HG02938 (cell line): ENCODE results near the gene OR2L8.
A peak's percentile ranks its signal among the peaks of the same experiment; 100 is the strongest.

ENCODE experiments used
- ATAC-seq: cut with Tn5 transposase; IDR thresholded peaks from one replicate; pipeline ENCODE4 v1.9.1; 2021; ENCODE audit warnings: mild to moderate bottlenecking, moderate library complexity; ENCODE audit not compliant: unreplicated experiment

OR2L8 gene

DNA sequence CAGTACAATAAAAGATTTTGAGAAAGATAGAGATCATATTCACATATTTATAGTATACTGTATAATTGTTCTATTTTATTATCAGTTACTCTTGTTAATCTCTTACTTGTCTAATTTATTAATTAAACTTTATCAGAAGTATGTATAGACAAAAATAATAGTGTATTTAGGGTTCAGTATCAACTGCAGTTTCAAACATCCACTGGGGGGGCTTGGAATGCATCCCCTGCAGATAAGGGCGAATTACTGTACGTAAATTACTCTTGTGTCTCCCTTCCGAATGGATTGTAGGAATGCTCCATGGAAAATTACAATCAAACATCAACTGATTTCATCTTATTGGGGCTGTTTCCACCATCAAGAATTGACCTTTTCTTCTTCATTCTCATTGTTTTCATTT is at the start of gene OR2L8:
Gene OR2L8 (plus strand): TSS at position 301 of the 400 bp plus-strand sequence. CDS start 0 bp downstream, at position 301.
- ATAC-seq, result no peak

DNA sequence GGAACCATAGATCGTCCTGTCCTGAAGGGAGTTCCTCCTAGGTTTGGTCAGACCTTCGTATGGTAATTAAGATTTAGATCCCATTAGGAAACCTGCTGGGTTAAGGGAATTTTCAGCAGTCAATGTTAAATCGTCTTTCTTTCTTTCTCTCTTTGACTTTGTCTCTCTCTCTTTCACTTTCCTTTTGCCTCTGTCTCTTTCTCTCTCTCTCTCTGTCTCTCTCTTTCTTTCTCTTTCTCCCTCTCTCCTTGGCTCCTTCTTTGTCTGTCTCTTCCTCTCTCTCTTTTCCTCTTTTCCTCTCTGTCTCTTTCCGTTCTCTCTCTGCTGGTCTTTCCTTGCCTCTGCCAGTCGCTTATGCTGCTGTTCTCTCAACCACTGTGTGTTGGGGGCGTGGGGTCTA is 44.5 kb upstream of the OR2L8 start:
- no peak for ATAC-seq

GRCh38 chr1:247905181-247905580 is 43.5 kb upstream of the OR2L8 start:
- no peak for ATAC-seq

- no peak for ATAC-seq
These were observed 42.7 kb upstream of the OR2L8 start for GRCh38 chr1:247905910-247906503.

GRCh38 chr1:247906504-247907047 is 42.1 kb upstream of the OR2L8 start:
- no peak for ATAC-seq

- no peak for ATAC-seq
These were observed 39.9 kb upstream of the OR2L8 start for GRCh38 chr1:247908766-247909165.

- ATAC-seq, result no peak
These were observed 34.9 kb upstream of the OR2L8 start for GRCh38 chr1:247913786-247914185.

GRCh38 chr1:247914941-247915662 is 33.6 kb upstream of the OR2L8 start:
- ATAC-seq, result no peak

- ATAC-seq, result no peak
These were observed 28.7 kb upstream of the OR2L8 start, which contains the start of gene OR2T8 for GRCh38 chr1:247919952-247920351. TSS of gene OR2T8 (plus strand) at chr1:247920252. CDS start at chr1:247921018, 766 bp downstream.

DNA sequence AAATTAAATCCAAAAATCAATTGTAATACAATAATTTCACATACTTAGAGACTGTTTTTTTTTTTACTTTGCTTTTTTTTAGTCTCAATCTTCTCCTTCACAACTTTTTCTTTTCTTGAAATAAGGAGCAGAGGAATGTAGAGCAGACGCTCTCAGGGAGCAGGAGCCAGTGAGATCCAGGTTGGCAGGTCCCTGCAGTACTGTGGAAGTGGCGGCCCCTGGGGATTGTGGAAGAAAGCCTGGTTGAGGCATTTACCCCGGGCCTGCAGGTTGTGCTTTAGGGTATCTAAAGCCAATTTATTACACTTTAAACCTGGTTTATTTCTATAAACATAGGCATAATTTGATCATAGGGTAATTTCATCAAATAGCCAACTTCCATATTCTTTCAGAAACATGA is 24.7 kb upstream of the OR2L8 start:
- ATAC-seq, result no peak

- no peak for ATAC-seq
These were observed 23.8 kb upstream of the OR2L8 start, which contains the start of gene OR2AJ1 for GRCh38 chr1:247924868-247925267. TSS of gene OR2AJ1 (plus strand) at chr1:247924889. CDS start at chr1:247933769, 8,880 bp downstream.

DNA sequence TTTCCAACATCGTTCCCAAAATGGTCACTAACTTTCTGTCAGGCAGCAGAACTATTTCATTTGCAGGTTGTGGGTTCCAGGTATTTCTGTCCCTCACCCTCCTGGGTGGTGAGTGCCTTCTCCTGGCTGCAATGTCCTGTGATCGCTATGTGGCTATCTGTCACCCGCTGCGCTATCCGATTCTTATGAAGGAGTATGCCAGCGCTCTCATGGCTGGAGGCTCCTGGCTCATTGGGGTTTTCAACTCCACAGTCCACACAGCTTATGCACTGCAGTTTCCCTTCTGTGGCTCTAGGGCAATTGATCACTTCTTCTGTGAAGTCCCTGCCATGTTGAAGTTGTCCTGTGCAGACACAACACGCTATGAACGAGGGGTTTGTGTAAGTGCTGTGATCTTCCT is 14.7 kb upstream of the OR2L8 start:
- no peak for ATAC-seq

DNA sequence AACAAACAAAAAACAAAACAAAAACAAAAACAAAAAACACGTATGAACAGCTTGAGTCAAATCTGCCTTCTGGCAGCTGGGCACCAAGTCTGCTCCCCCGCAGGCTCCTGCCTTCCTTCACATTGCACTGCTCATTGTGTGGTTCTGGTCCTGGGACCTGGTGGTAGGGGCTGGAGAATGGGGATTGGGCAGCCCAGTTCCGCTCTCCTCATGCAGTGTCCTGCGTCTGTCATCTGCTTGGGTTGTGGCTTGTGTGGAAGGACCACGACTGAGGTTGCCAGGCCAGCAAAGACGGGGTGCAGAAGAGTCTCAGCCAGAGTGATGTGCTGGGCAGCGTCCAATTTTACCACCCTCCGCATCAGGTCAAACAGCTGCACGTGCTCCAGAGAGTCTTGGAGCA is 12.9 kb upstream of the OR2L8 start:
- ATAC-seq, result no peak

GRCh38 chr1:247936415-247936814 is 12.2 kb upstream of the OR2L8 start:
- no peak for ATAC-seq

DNA sequence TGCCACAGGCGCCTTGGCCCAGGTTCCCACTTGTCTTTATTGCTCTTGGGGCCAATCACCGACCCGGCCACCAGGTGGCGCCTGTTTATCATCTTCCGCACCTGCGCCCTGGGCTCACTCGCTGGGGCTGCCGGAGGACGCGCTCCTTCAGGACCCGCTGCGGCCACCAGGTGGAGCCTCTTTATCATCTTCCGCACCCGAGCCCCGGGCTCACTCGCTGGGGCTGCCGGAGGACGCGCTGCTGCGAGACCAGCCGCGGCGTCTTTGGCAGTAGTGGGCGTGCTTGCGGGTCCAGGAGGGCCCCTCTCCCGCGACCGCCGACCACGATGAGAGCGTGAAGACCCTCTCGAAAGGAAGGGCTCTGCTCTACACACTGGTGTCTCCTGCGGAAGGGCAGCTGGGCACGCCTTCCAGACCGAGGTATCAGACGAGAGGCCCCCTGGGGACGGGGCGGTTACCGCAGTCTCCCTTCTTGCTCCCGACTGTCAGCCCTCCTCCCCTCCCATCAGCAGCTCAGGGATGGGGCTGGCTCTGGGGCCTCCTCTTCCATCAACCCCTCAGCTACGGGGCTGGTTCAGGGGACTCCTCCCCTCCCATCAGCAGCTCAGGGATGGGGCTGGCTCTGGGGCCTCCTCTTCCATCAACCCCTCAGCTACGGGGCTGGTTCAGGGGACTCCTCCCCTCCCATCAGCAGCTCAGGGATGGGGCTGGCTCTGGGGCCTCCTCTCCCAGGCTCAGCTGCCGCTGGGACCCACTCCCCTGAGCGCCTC is 11.5 kb upstream of the OR2L8 start:
- peak; percentile 100 for ATAC-seq

- ATAC-seq, result no peak
These were observed 6.0 kb upstream of the OR2L8 start for GRCh38 chr1:247942624-247943023.

- ATAC-seq, result no peak
These were observed 4.8 kb downstream of the OR2L8 start for GRCh38 chr1:247953408-247953807.

DNA sequence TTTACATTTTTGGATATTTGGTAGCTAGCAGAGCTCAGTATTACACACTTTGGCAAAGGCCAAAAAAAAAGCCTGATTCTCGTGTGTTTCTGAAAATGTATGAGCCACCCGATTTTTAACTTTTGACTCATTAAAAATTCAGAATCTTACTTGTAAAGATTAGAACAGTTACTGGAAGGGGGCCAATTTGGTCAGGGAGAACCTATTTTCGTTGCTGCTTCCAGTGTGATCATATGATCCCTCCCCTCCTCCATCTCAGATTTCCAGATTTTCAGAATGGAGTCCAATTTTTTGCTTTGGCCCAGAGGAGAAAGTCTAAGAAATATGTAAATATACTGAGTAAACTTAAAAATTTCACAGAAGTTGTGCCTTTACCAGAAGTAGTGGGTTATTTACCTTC is 13.1 kb downstream of the OR2L8 start:
- no peak for ATAC-seq

GRCh38 chr1:247962911-247963588 is 14.4 kb downstream of the OR2L8 start:
- no peak for ATAC-seq

DNA sequence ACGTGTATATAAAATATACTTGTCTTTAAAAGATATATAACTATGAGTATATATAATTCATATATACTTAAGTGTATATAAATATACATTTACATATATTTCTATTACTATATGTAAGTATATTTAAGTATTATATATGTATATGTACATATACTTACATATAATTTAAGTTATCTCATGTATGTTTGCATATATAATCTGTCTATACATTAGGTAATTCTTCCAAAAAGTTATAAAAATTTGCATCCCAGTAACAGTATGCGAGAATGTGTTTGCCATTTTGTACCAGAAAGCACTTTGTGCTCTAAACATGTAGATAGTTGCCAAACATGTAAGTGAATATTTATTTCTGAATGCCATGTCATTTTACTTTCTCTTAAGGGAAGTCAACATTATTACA is 16.3 kb downstream of the OR2L8 start, which contains the start of gene OR2AK2:
Gene OR2AK2 (plus strand): TSS at position 301 of the 400 bp plus-strand sequence. CDS start 144 bp downstream, outside the sequence.
- ATAC-seq, result no peak
